ENCODE data around the gene PDSS2. TPM values are rescaled to one million over a fixed set of nuclear protein-coding genes. Genes with fewer than 3 reads are reported as not detected.
"Not testable (repeated sequence)": the region's sequence is repeated elsewhere in the genome, so short reads cannot be mapped to it uniquely, and the experiment has no call there.

PDSS2 gene
- total RNA-seq, 1 donor from 2014 or later = 10.1 TPM

DNA sequence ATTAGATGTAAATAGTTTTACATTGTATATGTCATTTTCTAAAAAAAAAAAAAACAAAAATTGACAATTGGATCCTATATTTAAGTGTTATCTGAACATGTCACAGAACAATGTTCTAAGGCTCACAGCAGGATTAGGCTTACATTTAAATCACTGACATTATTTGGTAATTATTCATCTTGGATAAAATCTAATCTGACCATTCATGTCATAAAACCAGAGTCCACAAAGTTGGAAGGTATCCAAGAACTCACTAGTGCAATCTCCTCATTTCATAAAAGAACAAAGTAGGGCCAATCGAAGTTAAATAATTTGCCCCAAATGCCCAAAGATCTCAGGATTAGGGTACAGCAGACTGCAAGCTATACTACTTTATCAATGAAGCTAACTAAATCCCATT lies 73.0 kb downstream of the PDSS2 start:
- no peak for DNase-seq (ENCODE audit: low spot score)
- Mint-ChIP-seq H3K9me3 (ENCODE audit: low read depth) (no peaks in the 10 kb centered on the region), H3K4me1 (ENCODE audit: low read depth) (peaks cover 19% of the 10 kb centered on the region), H3K27ac (ENCODE audit: unreplicated experiment) (no peak overlapping the region), H3K36me3 (ENCODE audit: low read depth) (no peaks in the 10 kb centered on the region), H3K27me3 (ENCODE audit: low read depth) (no peaks in the 10 kb centered on the region), H3K4me3 (ENCODE audit: unreplicated experiment) (no peak overlapping the region)
- no peak for TF ChIP-seq CTCF (IDR thresholded peaks at IDR 0.05)

DNA sequence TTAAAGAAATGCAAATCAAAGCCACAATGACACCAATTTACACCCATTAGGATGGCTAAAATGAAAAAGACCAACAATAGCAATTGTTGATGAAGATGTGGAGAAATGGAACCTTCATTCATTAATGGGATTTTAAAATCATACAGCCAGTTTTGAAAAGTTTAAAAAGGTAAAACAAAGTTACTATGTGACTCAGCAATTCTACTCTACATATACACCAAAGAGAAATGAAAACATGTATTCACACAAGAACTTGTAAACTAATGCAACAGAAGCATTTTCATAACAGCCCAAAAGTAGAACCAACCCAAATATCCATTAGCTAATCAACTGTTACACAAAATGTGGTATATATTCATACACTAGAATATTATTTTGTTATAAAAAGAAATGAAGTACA lies 75.7 kb downstream of the PDSS2 start:
- Mint-ChIP-seq H3K27ac (ENCODE audit: unreplicated experiment) (no peak overlapping the region), H3K27me3 (ENCODE audit: low read depth) (no peaks in the 10 kb centered on the region), H3K9me3 (ENCODE audit: low read depth) (peaks cover 8% of the 10 kb centered on the region), H3K36me3 (ENCODE audit: low read depth) (no peaks in the 10 kb centered on the region), H3K4me1 (ENCODE audit: low read depth) (peaks cover 4% of the 10 kb centered on the region), H3K4me3 (ENCODE audit: unreplicated experiment) (no peak overlapping the region)
- TF ChIP-seq CTCF (IDR thresholded peaks at IDR 0.05) = no peak
- no peak for DNase-seq (ENCODE audit: low spot score)

DNA sequence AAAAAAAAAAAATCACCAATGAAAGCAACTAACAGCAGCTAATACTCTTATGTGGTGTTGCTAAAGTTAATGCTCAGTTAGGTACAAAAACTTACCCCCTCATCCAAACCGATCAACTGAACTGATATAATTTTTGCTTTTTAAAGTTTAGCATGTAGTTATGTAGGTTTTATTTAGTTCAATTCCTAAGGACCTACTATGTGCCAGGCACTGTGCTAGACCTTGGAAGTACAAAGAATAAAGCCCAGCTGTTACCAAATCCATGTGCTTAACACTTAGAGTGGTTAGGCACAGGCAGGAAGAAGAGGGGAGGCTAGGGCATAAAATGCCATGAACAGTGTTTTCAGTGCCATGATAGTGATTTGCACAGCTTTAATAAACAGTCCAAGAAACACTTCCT lies 85.1 kb downstream of the PDSS2 start:
- no peak overlapping the region for H3K27ac Mint-ChIP-seq (ENCODE audit: unreplicated experiment)
- no peak overlapping the region for H3K4me3 Mint-ChIP-seq (ENCODE audit: unreplicated experiment)
- TF ChIP-seq CTCF (IDR thresholded peaks at IDR 0.05) = no peak
- DNase-seq (ENCODE audit: low spot score) = no peak
- peaks cover 4% of the 10 kb centered on the region for H3K36me3 Mint-ChIP-seq (ENCODE audit: low read depth)
- H3K4me1 Mint-ChIP-seq (ENCODE audit: low read depth) = no peaks in the 10 kb centered on the region
- no peaks in the 10 kb centered on the region for H3K27me3 Mint-ChIP-seq (ENCODE audit: low read depth)
- peaks cover 10% of the 10 kb centered on the region for H3K9me3 Mint-ChIP-seq (ENCODE audit: low read depth)

DNA sequence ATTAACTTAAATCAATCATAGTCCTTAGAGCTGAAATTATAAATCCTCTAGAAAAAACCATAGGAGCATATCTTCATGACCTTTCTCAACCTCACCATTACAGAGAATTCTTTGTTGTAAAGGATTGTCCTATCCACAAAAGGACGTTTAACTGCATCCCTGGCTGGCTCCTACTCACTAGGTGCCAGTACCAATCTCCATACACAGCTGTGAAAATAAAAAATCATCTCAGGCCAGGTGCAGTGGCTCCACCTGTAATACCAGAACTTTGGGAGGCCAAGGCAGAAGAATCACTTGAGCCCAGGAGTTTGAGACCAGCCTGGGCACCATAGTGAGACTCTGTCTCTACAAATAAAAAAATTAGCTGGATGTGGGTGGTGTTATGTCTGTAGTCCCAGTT lies 89.9 kb downstream of the PDSS2 start:
- H3K27ac Mint-ChIP-seq (ENCODE audit: unreplicated experiment) = no peak overlapping the region
- no peaks in the 10 kb centered on the region for H3K36me3 Mint-ChIP-seq (ENCODE audit: low read depth)

GRCh38 chr6:107368471-107368870 lies 90.9 kb downstream of the PDSS2 start:
- no peaks in the 10 kb centered on the region for H3K27me3 Mint-ChIP-seq (ENCODE audit: low read depth)
- H3K4me3 Mint-ChIP-seq (ENCODE audit: unreplicated experiment) = no peak overlapping the region
- no peak for TF ChIP-seq CTCF (IDR thresholded peaks at IDR 0.05)
- no peak overlapping the region for H3K27ac Mint-ChIP-seq (ENCODE audit: unreplicated experiment)
- no peak for DNase-seq (ENCODE audit: low spot score)
- no peaks in the 10 kb centered on the region for H3K4me1 Mint-ChIP-seq (ENCODE audit: low read depth)
- H3K9me3 Mint-ChIP-seq (ENCODE audit: low read depth) = no peaks in the 10 kb centered on the region
- no peaks in the 10 kb centered on the region for H3K36me3 Mint-ChIP-seq (ENCODE audit: low read depth)

More for the DNA sequence above, 89.9 kb downstream of the PDSS2 start:
- Mint-ChIP-seq H3K4me1 (ENCODE audit: low read depth) (no peaks in the 10 kb centered on the region), H3K9me3 (ENCODE audit: low read depth) (no peaks in the 10 kb centered on the region), H3K4me3 (ENCODE audit: unreplicated experiment) (no peak overlapping the region), H3K27me3 (ENCODE audit: low read depth) (no peaks in the 10 kb centered on the region)
- no peak for DNase-seq (ENCODE audit: low spot score)
- no peak for TF ChIP-seq CTCF (IDR thresholded peaks at IDR 0.05)

DNA sequence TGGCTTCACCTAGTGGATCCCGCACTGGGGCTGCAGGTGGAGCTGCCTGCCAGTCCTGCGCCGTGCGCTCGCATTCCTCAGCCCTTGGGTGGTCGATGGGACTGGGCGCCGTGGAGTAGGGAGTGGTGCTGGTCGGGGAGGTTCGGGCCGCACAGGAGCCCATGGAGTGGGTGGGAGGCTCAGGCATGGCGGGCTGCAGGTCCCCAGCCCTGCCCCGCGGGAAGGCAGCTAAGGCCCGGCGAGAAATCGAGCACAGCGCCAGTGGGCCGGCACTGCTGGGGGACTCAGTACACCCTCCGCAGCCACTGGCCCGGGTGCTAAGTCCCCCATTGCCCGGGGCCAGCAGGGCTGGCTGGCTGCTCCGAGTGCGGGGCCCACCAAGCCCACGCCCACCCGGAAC lies 95.2 kb downstream of the PDSS2 start:
- Mint-ChIP-seq H3K36me3 (ENCODE audit: low read depth) (peaks cover 11% of the 10 kb centered on the region), H3K4me1 (ENCODE audit: low read depth) (peaks cover 16% of the 10 kb centered on the region)
- not testable (repeated sequence) for H3K27ac Mint-ChIP-seq (ENCODE audit: unreplicated experiment); DNase-seq (ENCODE audit: low spot score); H3K4me3 Mint-ChIP-seq (ENCODE audit: unreplicated experiment); H3K9me3 Mint-ChIP-seq (ENCODE audit: low read depth); H3K27me3 Mint-ChIP-seq (ENCODE audit: low read depth)

Data from chondrocyte (in vitro differentiated cells).